Lung microvascular endothelial cell (primary cell): ENCODE data around the gene UNC93A. TPM values are rescaled to one million over a fixed set of nuclear protein-coding genes. Genes with fewer than 3 reads are reported as not detected.
"Not testable (repeated sequence)": the region's sequence is repeated elsewhere in the genome, so short reads cannot be mapped to it uniquely, and the experiment has no call there.

Source experiments
- DNase-seq, 2 donors: peaks; one replicate each; pipeline versions ENCODE4 v3.0.0 to v3.0.0-alpha.2; 2010; ENCODE audit warnings: low read depth in 2 of 2
- total RNA-seq: library from RNA; depleted of rRNA; stranded (reverse); fragments of >200 nt; gene quantifications from 2 replicates; pipeline ENCODE4 v1.2.1, GENCODE V29; 2014

The UNC93A gene
- total RNA-seq, 1 donor from 2014 or later, result not detected

DNA sequence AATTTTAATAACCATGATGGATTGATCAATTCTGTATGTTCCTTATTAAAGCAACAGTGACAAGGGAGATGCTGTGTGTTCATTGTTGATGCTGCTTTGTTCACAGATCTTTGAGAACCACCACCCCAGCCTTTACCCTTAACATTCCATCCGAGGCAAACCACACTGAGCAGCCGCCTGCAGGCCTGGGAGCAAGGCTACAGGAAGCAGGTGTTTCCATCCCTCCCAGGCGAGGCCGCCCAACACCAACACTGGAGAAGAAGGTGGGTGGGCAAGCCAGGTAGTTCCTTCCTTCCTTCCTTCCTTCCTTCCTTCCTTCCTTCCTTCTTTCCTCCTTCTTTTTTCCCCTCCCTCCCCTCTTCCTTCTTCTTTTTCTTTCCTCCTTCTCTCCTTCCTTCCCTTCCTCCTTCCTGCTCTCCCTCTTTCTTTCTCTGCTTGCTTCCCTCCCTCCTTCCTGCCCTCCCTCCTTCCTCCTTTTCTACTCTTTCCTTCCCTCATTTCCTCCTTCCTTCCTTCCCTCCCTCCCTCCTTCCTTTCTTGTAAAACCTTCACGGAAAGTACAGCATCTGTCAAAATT, 47.5 kb downstream of the UNC93A start:
- peak in 1 of 2 donors; percentile 5 for DNase-seq

DNA sequence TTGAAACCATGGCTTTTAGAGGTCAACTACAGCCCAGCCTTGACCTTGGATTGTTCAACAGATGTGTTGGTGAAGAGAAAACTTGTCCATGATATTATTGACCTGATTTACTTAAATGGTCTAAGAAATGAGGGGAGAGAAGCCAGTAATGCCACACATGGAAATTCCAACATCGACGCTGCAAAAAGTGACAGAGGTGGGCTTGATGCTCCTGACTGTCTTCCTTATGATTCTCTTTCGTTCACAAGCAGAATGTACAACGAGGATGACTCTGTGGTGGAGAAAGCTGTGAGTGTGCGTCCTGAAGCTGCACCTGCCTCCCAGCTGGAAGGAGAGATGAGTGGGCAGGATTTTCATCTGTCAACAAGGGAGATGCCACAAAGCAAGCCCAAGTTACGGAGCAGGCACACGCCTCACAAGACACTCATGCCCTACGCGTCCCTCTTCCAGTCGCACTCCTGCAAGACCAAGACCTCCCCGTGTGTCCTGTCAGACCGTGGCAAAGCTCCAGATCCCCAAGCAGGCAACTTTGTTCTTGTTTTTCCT, 50.0 kb downstream of the UNC93A start:
- no peak for DNase-seq

DNA sequence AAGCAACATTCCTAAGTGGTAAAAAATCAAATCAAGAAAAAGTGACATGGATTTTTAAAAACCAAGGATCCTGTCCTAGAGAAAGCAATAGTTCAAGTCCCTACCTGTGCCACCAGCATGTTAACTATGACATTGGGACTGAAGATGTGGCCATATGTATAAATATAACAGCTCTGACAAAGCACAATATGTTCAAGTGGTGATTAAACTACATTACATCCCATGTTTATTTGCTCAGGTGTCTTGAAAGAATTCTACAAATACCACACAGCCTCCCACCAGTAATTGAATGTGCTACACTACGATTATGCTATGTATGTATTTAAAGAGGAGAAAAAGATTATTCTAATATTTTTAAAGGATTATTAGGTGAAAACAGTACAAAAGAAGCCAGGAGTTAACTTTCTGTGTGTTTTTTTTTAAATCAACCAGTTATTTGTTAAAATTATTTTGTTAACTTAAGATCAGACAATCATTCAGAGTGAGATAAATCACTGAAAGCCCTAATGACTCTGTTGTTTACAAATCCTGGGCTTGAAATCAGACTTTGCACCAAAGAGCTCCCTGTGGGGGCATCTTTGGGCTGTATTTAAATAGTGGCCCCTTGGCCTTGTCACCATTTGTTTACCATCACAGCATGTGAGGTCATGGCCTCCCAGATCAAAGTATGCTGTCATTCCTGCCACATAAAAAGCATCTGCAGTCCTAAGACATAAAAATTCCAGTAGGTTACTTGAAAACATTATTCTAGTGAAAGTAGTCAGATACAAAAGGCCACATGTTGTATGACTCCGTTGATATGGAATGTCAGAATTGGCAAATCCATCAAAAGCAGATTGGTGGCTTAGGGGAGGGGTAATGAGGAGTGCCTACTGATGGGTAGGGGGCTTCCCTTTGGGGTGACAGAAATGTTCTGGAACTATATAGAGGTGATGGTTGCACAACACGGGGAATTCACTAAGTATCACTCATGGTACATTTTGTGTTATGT, 50.8 kb downstream of the UNC93A start:
- DNase-seq, result no peak

DNA sequence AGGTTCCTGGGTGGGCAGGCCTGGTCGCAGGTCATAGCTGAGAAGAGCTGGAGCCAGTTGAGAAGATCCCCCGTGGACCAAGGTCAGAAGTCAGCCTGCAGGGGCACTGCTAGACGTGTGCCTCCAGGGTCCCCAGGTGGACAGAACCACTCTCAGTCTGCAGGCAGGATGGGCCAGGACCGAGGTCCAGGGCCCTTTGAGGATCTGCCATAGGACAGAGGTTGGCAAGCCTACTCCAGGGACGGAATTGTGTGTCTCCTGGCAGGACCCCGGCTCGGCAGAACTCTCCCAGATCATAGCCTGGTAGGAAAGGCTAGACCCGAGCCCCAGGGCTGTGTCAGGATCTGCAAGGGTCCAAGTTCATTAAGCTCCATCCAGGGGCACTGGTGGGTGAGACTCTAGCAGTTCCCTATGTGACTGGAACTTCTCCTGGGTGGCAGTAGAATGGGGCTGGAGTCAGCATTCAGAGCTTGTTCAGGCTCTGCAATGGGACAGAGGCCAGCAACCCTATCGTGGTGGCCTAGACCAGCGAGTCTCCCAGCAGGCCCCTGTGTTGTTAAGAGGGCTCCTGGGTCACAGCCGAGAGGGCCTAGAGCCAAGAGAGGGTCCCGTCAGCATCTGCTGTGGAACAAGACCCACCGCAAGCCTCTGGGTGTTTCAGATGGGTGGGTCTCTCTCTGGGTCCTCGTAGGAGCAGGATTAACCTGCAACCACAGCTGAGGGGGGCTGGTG, 51.9 kb downstream of the UNC93A start:
- no peak for DNase-seq

DNA sequence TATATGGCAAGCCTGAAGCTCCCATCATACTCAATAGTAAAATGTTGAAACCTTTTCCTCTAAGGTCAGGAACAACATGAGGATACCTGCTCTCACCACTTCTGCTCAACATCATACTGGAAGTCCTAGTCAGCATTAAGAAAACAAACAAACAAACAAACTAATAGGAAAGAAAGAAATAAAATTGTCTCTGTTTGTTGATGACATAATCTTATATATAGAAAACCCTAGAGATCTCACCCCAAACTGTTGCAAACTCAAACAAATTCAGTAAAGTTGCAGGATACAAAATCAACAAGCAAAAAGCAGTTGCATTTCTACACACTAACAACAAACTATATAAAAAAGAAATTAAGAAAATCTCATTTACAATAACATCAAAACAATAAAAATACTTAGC, 54.2 kb downstream of the UNC93A start:
- DNase-seq, result no peak

DNA sequence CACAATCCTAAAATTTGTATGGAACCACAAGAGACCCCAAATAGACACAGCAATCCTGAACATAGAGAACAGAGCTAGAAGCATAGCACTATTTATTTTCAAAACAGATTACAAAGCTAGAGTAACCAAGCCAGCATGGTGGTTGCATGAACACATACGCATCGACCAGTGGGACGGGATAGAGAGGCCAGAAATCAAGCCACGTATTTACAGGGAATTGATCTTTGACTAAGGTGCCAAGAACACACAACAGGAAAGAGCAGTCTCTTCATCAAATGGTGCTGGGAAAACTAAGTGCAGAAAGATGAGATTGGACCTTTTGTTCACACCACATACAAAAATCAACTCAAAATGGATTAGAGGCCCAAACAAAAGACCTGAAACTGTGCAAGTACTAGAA, 54.8 kb downstream of the UNC93A start:
- DNase-seq, result no peak

DNA sequence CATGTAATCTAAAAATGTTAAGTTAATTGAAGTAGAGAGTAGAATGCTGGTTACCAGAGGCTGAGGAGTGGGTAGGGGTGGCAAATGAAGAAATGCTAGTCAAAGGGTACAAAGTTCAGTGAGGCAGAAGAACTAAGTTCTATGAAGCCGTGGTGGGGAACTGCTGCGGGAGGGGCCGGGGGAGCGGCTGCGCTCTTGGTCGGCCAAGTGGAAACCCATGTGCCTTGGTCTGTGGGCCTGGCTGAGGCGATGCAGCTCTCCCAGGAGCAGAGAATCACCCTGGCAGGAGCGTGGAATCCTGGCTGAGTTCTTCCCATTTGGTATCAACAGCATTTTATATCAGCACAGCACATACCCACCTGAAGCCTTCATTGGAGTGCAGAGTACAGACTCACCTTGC, 56.1 kb downstream of the UNC93A start:
- DNase-seq, result no peak

DNA sequence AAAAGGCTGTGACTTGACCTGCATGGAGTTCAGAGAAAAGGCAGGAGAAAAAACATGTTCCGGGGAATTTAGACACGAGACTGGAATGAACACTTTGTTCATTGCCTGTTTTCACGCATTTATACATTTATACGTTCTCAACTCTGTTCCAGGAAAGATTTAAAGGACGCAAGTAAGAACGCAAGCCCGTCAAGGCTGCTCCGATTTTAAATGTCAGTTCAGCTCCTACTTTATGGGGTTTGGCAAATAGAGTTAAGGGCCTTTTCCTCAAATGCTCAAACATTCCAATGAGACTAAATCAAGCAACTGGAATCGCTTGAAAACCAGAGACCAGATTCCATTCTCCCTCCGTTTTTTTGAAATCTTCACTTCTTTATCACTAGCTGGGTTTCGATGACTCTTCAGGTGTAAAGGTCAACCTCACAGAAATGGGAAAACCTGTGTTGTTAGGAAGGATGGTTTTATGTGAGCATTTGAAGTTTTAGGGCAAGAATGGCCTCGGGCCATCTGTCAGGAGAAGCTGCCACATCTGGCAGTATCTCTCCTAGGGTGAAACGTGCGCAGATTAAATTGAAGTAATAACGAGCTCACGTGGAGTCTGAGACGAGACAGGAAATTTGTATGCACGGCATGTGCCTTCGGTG, 58.6 kb downstream of the UNC93A start:
- no peak for DNase-seq

DNA sequence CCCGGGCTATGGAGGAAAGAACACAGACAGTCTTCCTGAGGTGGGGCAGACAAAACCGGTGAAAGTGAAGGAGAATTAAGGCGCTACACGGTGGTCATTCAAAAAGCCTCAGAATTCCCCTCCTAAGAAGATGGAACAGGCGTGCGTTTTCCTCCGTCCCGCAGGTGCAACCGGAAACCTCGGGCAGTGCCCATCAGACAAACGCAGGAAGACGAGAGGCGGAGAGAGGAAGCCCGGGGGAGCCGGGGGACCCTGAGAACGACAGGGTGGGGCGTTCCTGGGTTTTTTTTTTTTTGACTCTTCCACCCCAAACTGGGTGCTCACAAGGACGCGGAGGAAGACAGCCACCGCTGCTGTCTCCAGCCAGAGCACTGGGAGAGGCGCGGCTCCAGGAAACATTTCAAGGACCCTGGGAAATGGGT, 59.2 kb downstream of the UNC93A start:
- DNase-seq, result no peak

DNA sequence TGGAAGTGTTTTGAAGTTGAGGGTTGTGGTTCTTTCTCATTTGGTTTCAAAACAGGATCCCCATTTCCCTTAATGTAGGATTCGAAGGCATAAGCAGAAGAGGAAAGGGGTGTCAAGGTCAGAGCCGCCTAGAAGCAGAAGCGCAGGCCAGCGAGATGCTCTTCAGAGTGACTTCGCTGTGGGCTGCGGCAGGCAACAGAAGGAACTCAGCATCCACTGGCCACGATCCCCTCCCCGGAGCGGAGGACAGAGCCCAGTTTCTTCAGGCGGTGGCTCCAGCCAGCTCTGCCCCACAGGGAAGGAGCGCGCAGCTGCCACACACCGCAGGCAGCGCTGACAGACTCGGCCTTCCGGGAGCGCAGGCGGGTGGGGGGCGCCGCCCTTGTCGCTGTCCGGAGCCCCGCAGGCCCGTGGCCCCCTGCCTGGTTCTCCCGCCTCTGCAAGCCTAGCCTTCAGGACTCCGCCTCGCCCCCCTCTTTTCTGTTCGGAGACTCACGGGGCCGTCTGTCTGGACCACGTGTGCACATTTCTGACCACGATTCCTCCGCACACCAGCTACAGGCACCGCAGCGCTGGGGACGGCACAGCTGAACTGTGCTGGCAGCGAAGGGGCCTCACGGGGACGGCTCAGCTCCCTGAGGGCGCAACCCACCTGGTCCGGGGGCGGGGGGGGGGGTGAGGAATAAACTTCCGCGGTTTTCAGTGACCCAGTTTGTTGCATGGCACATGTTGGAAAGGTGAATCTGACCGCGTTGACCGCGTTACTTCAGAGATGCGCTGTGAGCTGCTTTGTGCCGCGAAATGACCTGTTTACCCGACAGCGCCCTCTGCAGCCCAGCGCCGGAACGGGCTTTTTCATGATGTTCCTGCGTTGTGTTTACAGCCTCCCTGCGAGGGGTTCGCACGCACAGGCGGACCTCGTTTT, 59.9 kb downstream of the UNC93A start:
- peak; percentile 63 to 76 for DNase-seq

DNA sequence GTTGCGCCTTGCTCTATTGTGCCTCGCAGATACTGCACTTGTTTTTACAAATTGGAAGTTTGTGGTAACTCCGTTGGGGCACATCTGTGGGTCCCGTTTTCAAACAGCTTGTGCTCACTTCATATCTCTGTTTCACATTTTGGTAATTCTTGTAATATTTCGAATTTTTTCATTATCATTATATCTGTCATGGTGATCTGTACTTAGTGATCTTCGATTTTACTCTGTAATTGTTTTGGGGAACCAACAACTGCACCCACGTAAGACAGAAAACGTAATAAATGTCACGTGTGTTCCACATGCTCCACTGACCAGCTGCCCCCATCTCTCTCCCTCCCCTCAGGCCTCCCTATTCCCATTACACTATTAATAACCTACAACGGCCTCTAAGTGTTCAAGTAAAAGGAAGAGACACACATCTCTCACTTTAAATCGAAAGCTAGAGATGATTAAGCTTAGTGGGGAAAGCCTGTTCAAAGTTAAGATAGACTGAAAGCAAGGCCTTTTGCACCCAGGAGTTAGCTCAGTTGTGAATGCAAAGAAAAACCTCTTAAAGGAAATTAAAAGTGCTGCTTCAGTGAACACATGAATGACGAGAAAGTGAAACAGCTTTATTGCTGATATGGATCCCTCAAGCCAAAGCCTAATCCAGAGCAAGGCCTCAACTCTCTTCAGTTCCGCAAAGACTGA, 60.7 kb downstream of the UNC93A start:
- DNase-seq, result no peak

DNA sequence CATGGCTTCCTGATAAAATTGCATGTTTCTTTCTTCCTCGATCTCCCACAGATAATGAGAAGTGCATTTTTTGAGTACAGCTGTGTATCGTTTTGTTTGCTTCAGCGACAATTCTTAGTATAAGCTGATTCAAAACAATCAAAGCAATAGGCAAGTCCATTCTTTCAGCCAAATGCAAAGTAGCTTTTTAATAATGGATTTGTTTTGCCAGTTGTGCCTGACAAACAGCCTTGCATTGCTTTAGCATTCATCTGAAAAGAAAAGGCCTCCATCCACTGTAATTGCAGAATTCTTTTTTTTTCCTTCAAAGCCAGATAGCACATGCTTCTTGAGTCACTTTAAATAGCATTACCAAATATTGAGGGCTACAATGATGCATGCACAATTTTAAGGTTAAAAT, 65.8 kb downstream of the UNC93A start:
- DNase-seq, result no peak

DNA sequence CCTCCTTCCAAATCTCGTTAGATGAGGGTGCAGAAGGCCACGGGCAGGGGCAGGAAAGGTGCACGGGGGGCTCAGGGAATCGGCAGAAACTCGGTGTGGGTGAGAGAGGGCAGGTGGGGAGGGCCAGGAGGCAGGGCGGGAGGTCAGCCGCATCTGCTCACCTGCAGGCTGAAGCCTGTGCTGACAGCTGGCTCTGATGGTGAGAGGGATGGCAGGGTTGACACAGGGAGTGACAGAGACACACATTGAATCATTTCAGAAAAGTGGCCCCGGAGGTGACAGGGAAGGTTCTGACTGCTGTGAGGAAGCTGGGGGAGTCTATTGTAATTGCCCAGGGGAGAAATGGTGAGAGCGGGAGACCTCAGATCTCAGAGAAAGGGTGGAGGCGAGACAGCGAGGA, 67.3 kb downstream of the UNC93A start:
- not testable (repeated sequence) for DNase-seq

DNA sequence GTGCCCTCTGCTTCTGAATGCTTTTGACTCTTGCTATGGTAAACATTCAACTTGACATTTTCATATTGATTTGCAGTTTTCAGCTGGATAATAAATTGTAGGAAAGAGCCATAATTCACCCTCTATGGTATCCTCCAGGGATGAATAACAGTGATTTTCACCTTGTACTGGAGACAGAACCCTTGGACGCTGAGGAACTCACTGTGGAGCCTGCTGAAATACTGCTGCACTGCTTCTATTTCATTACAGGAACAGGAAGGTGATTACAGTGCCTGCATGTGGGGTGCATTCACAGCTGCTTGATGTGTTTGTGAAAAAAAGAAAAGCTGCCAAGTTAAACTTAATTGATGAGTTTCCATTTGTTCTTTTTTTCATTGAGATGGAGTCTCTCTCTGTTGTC, 70.1 kb downstream of the UNC93A start:
- not testable (repeated sequence) for DNase-seq

Other genes with a start within 250 kb of the UNC93A start
- not detected in 2 replicates for gene CCR6, start 168.2 kb upstream of the UNC93A start, total RNA-seq
- gene GPR31, start 133.3 kb upstream of the UNC93A start, total RNA-seq, result not detected in 2 replicates
- gene TTLL2, start 33.8 kb downstream of the UNC93A start, total RNA-seq, result not detected in 2 replicates